Endothelial cell of umbilical vein (primary cell): ENCODE results near the gene CENPF. TPM values are rescaled to one million over a fixed set of nuclear protein-coding genes. Genes with fewer than 3 reads are reported as not detected.
A peak's percentile ranks its signal among the peaks of the same experiment; 100 is the strongest.
"Not testable (repeated sequence)": the region's sequence is repeated elsewhere in the genome, so short reads cannot be mapped to it uniquely, and the experiment has no call there.

Experiments
- BruUV-seq: library from RNA; stranded (reverse); fragments of 400-500 nt; replicated peaks from 2 replicates; lab custom pipeline; 2021; lab: Mats Ljungman, UMichigan
- CTCF ChIA-PET: fragments of 300-600, 350-600 bp; sonication (Branson Sonifier 250); formaldehyde crosslinking; loops from one replicate; lab custom pipeline; 2021; ENCODE audit warnings: antibody characterized with exemption, inconsistent platforms; lab: Charles Lee
- POLR2A ChIA-PET: fragments of 300-600, 350-600 bp; sonication (Branson Sonifier 250); formaldehyde crosslinking; loops from one replicate; lab custom pipeline; 2021; ENCODE audit warnings: antibody characterized with exemption, inconsistent platforms; lab: Charles Lee
- DNase-seq: peaks from one replicate; pipeline ENCODE4 v3.0.0-alpha.2; 2011; ENCODE audit warnings: low read depth, low spot score
- FAIRE-seq: peaks from 2 replicates; lab custom pipeline; 2011; peaks lifted over from hg19 to GRCh38; lab: Jason Lieb, UNC
- H2AFZ ChIP-seq: 2 replicates; pipeline ENCODE4 v1.6.0; 2012; ENCODE audit warnings: low read depth, low read length, control low read depth, inconsistent platforms
- H3K27ac ChIP-seq: 2 replicates; pipeline ENCODE4 v1.5.1; 2011; ENCODE audit warnings: low read depth, mild to moderate bottlenecking, control low read depth, low read length, moderate library complexity; ENCODE audit not compliant: insufficient read depth
- H3K27me3 ChIP-seq, 2 experiments: 2 replicates each; pipeline versions ENCODE4 v1.6.0 to v1.6.1; 2011; ENCODE audit warnings: low read length in 2 of 2, mixed read lengths in 1 of 2; ENCODE audit not compliant: control insufficient read depth in 2 of 2, insufficient read depth in 2 of 2
- H3K36me3 ChIP-seq, 2 experiments: 2 replicates in 1 of 2; 3 replicates in 1 of 2; pipeline ENCODE4 v1.5.1; 2011; ENCODE audit warnings: low read length in 2 of 2, mild to moderate bottlenecking in 1 of 2, moderate library complexity in 1 of 2; ENCODE audit not compliant: control insufficient read depth in 2 of 2, insufficient read depth in 2 of 2; ENCODE audit errors: extremely low read depth in 1 of 2
- H3K4me1 ChIP-seq: 3 replicates; pipeline ENCODE4 v1.5.1; 2011; ENCODE audit warnings: mild to moderate bottlenecking, low read length; ENCODE audit not compliant: control insufficient read depth, insufficient read depth; ENCODE audit errors: extremely low read depth
- H3K4me2 ChIP-seq: 2 replicates; pipeline ENCODE4 v1.6.1; 2011; ENCODE audit warnings: low read length, control low read depth, mixed read lengths; ENCODE audit not compliant: insufficient read depth
- H3K4me3 ChIP-seq, 3 experiments: fragments of 200-600 bp in 1 of 3; sonication (generic), shearing (Covaris generic) in 1 of 3; replicated peaks in 1 of 3; 2 replicates each; pipeline ENCODE4 v1.5.1; 2011 to 2016; ENCODE audit warnings: control low read depth in 3 of 3, low read length in 3 of 3, mild to moderate bottlenecking in 2 of 3, inconsistent platforms in 1 of 3, low read depth in 1 of 3, moderate library complexity in 1 of 3; ENCODE audit not compliant: insufficient read depth in 1 of 3
- H3K79me2 ChIP-seq: 2 replicates; pipeline ENCODE4 v1.6.0; 2012; ENCODE audit warnings: low read length, inconsistent platforms; ENCODE audit not compliant: control insufficient read depth, insufficient read depth
- H3K9ac ChIP-seq: replicated peaks from 2 replicates; pipeline ENCODE3; 2011; ENCODE audit warnings: low read length, control low read depth; ENCODE audit not compliant: insufficient read depth; ENCODE audit errors: extremely low read depth
- H3K9me1 ChIP-seq: replicated peaks from 3 replicates; pipeline ENCODE4 v1.6.0; 2011; ENCODE audit warnings: mild to moderate bottlenecking, low read length; ENCODE audit not compliant: control insufficient read depth, insufficient read depth; ENCODE audit errors: extremely low read depth
- H3K9me3 ChIP-seq: replicated peaks from 2 replicates; pipeline ENCODE4 v1.5.1; 2012; ENCODE audit warnings: low read length, inconsistent platforms; ENCODE audit not compliant: control insufficient read depth, insufficient read depth
- H4K20me1 ChIP-seq: replicated peaks from 2 replicates; pipeline ENCODE3; 2011; ENCODE audit warnings: mild to moderate bottlenecking, low read length; ENCODE audit not compliant: control insufficient read depth, insufficient read depth; ENCODE audit errors: extremely low read depth
- EZH2 ChIP-seq: IDR thresholded peaks from 2 replicates; pipeline ENCODE4 v1.6.1; 2012; ENCODE audit warnings: borderline replicate concordance, low read depth, mild to moderate bottlenecking, moderate library complexity, low read length, inconsistent platforms; ENCODE audit not compliant: severe bottlenecking
- MYC ChIP-seq: IDR thresholded peaks from one replicate; pipeline ENCODE4 v1.6.1; 2011; ENCODE audit warnings: mild to moderate bottlenecking, low read depth, low read length
- dilution Hi-C: fragments of 300-500 bp; cut with MboI; formaldehyde crosslinking; loops from one replicate; pipeline ENCODE4 v1.15.0; 2019; ENCODE audit warnings: low sequenced_read_pairs; ENCODE audit not compliant: extremely low pct_ligation_motif_present
- intact Hi-C: fragments of 100-400 bp; cut with micrococcal nuclease; formaldehyde crosslinking; loops from one replicate; pipeline ENCODE4 v1.10.0; 2022
- polyA plus RNA-seq, 4 experiments: library from polyadenylated mRNA; depleted of rRNA in 3 of 4; stranded (reverse) in 3 of 4; unstranded in 1 of 4; fragments of >200 nt; gene quantifications; 2 replicates each; pipeline versions ENCODE4 v1.2.1 to v1.2.3, GENCODE V29; 2011 to 2012; ENCODE audit warnings: missing spikeins in 1 of 4
- total RNA-seq: library from RNA; stranded (reverse); gene quantifications from 2 replicates; pipeline ENCODE4 v1.2.3, GENCODE V29; 2021

CENPF gene
- total and polyA plus RNA-seq, 2 donors (not counting 3 experiments of a cell fraction or from before 2014, with no cell fraction given) = 6.4 to 66.2 TPM

DNA sequence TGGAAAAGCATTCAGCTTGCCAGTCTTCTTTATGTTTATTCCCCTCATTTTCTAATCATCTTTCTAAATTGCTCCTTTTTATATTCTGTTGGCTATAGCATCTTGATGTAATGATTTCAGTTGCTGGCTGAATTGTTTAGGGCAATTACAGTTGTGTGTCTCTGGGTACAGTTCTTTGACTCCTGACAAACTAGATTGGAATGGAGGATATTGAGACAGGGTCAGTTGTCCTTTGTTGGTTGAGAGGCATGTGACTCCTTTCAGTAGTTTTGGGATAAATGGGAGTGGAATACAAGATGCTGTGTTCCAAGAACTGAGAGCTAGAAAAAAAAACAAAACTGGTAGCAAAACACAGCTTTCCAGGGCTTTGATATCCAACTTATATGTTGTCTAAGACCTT, 1.5 kb downstream of the CENPF start:
- TF ChIP-seq EZH2 (no peak), MYC (no peak)
- H3K4me2 ChIP-seq = peak overlapping the region; percentile 94
- no TSS peak for BruUV-seq
- H3K9me3 ChIP-seq = no peaks in the 10 kb centered on the region
- H4K20me1 ChIP-seq = no peaks in the 10 kb centered on the region
- dilution Hi-C loops (no loop called here), intact Hi-C loops (loop anchor here (5.0 kb wide), 1 partner anchor 342 kb away; no protein-coding TSS in a partner anchor)
- H3K9me1 ChIP-seq = no peaks in the 10 kb centered on the region
- H3K79me2 ChIP-seq = peaks cover 54% of the 10 kb centered on the region
- peaks cover 11% of the 10 kb centered on the region for H3K4me1 ChIP-seq
- ChIA-PET POLR2A (interaction anchor here (0.7 kb wide), 1 partner anchor 880 kb away, joined by 4 read pairs; no protein-coding TSS in a partner anchor), CTCF (interaction anchor here (0.7 to 3.5 kb wide), 8 partner anchors 11 to 922 kb away, joined by 3 to 25 read pairs (median 4); no protein-coding TSS in a partner anchor)
- FAIRE-seq (no peak), DNase-seq (peak; percentile 10)
- peaks cover 0 to under 1% of the 10 kb centered on the region in 2 experiments for H3K36me3 ChIP-seq
- no peaks in the 10 kb centered on the region for H3K27me3 ChIP-seq
- H3K4me3 ChIP-seq = peak overlapping the region; percentile 80 to 93 (median 80)
- peak overlapping the region; percentile 88 for H2AFZ ChIP-seq
- H3K27ac ChIP-seq = peak overlapping the region; percentile 56
- H3K9ac ChIP-seq = peak overlapping the region; percentile 71

DNA sequence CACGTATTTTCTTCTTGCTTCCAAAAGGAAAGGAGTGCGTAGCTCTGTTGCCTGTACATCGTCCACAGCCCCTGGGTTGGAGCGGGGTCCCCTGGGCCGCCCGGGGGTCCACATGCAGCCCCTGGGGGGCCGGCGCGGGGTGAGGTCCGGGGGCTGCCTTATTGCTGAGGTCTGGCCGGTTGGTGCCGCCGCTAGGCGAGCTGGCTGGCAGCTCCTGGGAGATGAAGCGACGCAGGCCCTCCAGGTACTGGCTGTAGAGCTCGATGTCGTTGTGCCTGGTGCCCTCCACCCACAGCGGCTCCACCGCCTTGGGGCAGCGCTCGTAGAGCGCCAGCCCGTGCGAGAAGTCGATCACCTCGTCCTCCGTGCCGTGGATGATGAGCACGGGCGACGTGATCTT, 2.5 kb downstream of the CENPF start:
- H2AFZ ChIP-seq, H3K4me3 ChIP-seq, H4K20me1 ChIP-seq, H3K9me3 ChIP-seq, H3K9ac ChIP-seq, H3K27ac ChIP-seq, FAIRE-seq, H3K9me1 ChIP-seq, H3K4me2 ChIP-seq, BruUV-seq, H3K27me3 ChIP-seq, dilution Hi-C loops, H3K36me3 ChIP-seq, DNase-seq, intact Hi-C loops: not testable (repeated sequence)
- ChIA-PET CTCF (interaction anchor here (1.2 to 3.5 kb wide), 5 partner anchors 10 to 921 kb away, joined by 3 to 25 read pairs (median 4); no protein-coding TSS in a partner anchor), POLR2A (interaction anchor here (0.7 kb wide), 1 partner anchor 881 kb away, joined by 4 read pairs; no protein-coding TSS in a partner anchor)
- Histone ChIP-seq H3K4me1 (peaks cover 11% of the 10 kb centered on the region), H3K79me2 (peaks cover 64% of the 10 kb centered on the region)

DNA sequence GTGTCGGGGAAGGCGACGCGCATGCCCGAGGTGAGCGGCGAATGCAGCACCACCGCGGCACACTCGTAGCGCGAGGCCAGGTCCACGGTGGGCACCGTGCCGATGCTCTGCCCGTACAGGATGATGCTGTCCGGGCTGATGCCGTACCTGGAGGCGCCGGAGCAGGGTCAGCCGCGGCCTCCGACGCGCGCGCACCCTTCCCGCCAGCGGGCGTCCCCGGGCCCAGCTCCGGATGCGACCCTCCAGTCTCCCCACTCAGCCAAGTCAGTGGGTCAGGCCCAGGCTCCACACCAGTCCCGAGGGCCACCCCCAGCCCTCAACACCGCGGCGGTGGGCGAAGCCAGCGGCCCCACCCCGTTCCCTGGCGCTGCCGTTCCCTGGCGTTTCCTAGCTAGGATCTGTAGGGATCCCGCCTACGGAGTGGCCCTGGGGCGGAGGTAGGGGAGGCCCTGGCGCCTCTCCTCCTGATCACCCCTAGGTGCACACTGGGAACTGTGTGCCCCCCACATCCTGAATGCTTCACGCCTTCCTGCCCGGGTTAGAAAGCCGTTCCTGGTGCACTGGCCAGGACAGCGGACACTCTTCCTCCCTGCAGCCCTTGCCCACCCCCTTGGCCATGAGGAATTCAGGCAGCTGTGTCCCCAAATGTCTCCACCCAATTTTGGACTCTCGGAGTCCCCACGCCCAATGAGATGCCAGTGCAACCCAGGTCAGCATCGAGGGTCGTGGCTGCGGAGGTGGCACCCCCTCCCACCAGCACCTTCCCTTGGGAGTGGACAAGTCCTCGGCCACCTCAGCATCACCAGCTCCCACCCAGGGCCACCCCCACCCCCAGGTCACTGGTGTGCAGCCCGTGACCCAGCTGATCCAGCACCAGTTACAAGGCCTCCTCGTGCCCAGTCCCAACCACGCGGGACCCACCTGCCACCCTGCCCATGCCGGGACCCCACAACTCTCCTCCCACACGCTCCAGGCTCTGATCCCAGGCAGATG, 3.2 kb downstream of the CENPF start:
- FAIRE-seq, H3K27ac ChIP-seq, H3K9me3 ChIP-seq, dilution Hi-C loops, H3K4me3 ChIP-seq, intact Hi-C loops, H3K4me2 ChIP-seq, H3K36me3 ChIP-seq, H2AFZ ChIP-seq, H3K27me3 ChIP-seq, BruUV-seq, POLR2A ChIA-PET, DNase-seq, H3K9ac ChIP-seq, H3K9me1 ChIP-seq, H4K20me1 ChIP-seq: not testable (repeated sequence)
- H3K4me1 ChIP-seq = peaks cover 11% of the 10 kb centered on the region
- CTCF ChIA-PET = interaction anchor here (1.2 to 1.7 kb wide), 2 partner anchors 9 to 920 kb away, joined by 3 to 7 read pairs; no protein-coding TSS in a partner anchor
- H3K79me2 ChIP-seq = peaks cover 71% of the 10 kb centered on the region
